ENCODE results near the gene PGLYRP2.
A peak's percentile ranks its signal among the peaks of the same experiment; 100 is the strongest.
"Not testable (repeated sequence)": the region's sequence is repeated elsewhere in the genome, so short reads cannot be mapped to it uniquely, and the experiment has no call there.

The PGLYRP2 gene, protein sequence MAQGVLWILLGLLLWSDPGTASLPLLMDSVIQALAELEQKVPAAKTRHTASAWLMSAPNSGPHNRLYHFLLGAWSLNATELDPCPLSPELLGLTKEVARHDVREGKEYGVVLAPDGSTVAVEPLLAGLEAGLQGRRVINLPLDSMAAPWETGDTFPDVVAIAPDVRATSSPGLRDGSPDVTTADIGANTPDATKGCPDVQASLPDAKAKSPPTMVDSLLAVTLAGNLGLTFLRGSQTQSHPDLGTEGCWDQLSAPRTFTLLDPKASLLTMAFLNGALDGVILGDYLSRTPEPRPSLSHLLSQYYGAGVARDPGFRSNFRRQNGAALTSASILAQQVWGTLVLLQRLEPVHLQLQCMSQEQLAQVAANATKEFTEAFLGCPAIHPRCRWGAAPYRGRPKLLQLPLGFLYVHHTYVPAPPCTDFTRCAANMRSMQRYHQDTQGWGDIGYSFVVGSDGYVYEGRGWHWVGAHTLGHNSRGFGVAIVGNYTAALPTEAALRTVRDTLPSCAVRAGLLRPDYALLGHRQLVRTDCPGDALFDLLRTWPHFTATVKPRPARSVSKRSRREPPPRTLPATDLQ

GRCh38 chr19:15479391-15480345 lies at the start of gene PGLYRP2:
Gene PGLYRP2 (minus strand): TSS chr19:15479501. CDS start chr19:15479371, 130 bp downstream.
- Histone ChIP-seq H3K9me3 (ENCODE audit: control insufficient read depth, insufficient read depth, low read length) (no peaks in the 10 kb centered on the region), H3K9ac (ENCODE audit: low read depth, low read length) (no peak within 1 kb of the TSS), H3K4me1 (ENCODE audit: insufficient read depth, low read length) (no peaks in the 10 kb centered on the region), H3K36me3 (ENCODE audit: insufficient read depth, low read length) (no peaks in the 10 kb centered on the region)

DNA sequence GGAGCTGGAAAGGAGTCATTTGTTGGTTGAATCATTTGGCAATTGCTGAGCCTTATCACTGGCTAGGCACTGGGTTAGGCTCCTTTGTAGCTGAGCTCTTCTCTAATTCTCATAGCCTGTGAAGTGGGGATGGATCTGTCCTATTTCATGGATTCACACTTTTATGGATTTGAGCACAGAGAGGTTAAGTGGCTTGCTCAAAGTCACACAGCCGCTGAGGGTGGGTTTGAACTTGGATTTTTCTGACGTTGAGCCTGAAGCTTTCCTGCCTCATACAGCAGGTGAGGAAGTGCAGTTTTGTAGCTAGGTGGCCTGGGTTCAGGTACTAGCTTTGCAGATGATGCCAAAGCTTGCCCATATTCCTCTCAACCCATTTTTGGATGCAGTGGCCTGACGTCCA lies 48.4 kb upstream of the PGLYRP2 start:
- H3K4me1 ChIP-seq (ENCODE audit: insufficient read depth, low read length), result no peaks in the 10 kb centered on the region
- no peaks in the 10 kb centered on the region for H3K9me3 ChIP-seq (ENCODE audit: control insufficient read depth, insufficient read depth, low read length)
- no peaks in the 10 kb centered on the region for H3K36me3 ChIP-seq (ENCODE audit: insufficient read depth, low read length)
- H3K9ac ChIP-seq (ENCODE audit: low read depth, low read length), result no peak overlapping the region

GRCh38 chr19:15526408-15526807 lies 47.1 kb upstream of the PGLYRP2 start:
- no peaks in the 10 kb centered on the region for H3K9me3 ChIP-seq (ENCODE audit: control insufficient read depth, insufficient read depth, low read length)
- no peaks in the 10 kb centered on the region for H3K4me1 ChIP-seq (ENCODE audit: insufficient read depth, low read length)
- no peak overlapping the region for H3K9ac ChIP-seq (ENCODE audit: low read depth, low read length)
- no peaks in the 10 kb centered on the region for H3K36me3 ChIP-seq (ENCODE audit: insufficient read depth, low read length)

GRCh38 chr19:15525291-15525690 lies 46.0 kb upstream of the PGLYRP2 start:
- no peaks in the 10 kb centered on the region for H3K36me3 ChIP-seq (ENCODE audit: insufficient read depth, low read length)
- H3K4me1 ChIP-seq (ENCODE audit: insufficient read depth, low read length), result no peaks in the 10 kb centered on the region
- no peak overlapping the region for H3K9ac ChIP-seq (ENCODE audit: low read depth, low read length)
- no peaks in the 10 kb centered on the region for H3K9me3 ChIP-seq (ENCODE audit: control insufficient read depth, insufficient read depth, low read length)

DNA sequence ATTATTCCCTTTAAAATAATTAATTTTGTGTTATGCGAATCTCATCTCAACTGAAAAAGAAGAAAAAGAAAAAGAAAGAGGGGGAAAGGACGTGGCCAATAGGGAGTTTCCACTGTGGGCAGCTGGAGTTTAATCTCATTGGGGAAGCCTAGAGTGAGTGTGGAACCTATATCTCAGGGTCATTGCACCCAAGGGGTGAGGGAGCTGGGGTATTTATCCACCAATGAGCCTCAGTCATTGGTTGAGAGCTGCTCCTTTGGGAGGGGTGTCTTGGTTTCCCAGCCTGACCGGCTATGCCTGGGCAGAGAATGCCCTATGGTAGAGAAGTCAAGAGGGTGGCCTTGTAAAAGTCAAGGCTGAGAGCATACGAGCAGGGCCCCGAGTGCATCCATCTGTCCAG lies 45.5 kb upstream of the PGLYRP2 start:
- H3K9me3 ChIP-seq (ENCODE audit: control insufficient read depth, insufficient read depth, low read length), result no peaks in the 10 kb centered on the region
- H3K36me3 ChIP-seq (ENCODE audit: insufficient read depth, low read length), result no peaks in the 10 kb centered on the region
- no peaks in the 10 kb centered on the region for H3K4me1 ChIP-seq (ENCODE audit: insufficient read depth, low read length)
- H3K9ac ChIP-seq (ENCODE audit: low read depth, low read length), result no peak overlapping the region

DNA sequence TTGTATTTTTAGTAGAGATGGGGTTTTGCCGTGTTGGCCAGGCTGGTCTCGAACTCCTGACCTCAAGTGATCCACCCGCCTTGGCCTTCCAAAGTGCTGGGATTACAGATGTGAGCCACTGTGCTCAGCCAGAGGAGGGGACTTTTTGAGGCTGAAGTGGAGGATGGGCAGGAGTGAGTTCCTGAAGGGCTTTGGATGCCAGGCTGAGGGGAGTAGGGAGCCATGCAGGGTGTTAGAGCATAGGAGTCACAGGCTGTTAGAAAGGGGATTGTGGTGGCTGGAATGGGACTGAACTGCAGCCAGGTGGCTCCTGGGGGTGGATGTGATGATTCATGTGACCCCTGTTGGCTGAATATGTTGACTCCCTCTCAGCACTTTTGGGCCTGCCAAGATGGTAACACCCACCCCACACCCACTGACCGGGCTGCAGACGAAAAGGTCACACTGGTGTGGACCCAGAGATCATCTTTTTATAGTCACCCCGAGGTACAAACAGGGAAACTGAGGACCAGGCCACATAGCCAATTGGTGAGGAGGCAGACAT lies 40.2 kb upstream of the PGLYRP2 start:
- H3K9me3 ChIP-seq (ENCODE audit: control insufficient read depth, insufficient read depth, low read length), result no peaks in the 10 kb centered on the region

GRCh38 chr19:15517778-15518177 lies 38.5 kb upstream of the PGLYRP2 start:
- Histone ChIP-seq H3K4me1 (ENCODE audit: insufficient read depth, low read length) (no peaks in the 10 kb centered on the region), H3K9ac (ENCODE audit: low read depth, low read length) (no peak overlapping the region), H3K9me3 (ENCODE audit: control insufficient read depth, insufficient read depth, low read length) (no peaks in the 10 kb centered on the region), H3K36me3 (ENCODE audit: insufficient read depth, low read length) (no peaks in the 10 kb centered on the region)

More for the DNA sequence above, 40.2 kb upstream of the PGLYRP2 start:
- Histone ChIP-seq H3K9ac (ENCODE audit: low read depth, low read length) (no peak overlapping the region), H3K4me1 (ENCODE audit: insufficient read depth, low read length) (no peaks in the 10 kb centered on the region), H3K36me3 (ENCODE audit: insufficient read depth, low read length) (no peaks in the 10 kb centered on the region)

- Histone ChIP-seq H3K36me3 (ENCODE audit: insufficient read depth, low read length) (no peaks in the 10 kb centered on the region), H3K9ac (ENCODE audit: low read depth, low read length) (no peak overlapping the region), H3K4me1 (ENCODE audit: insufficient read depth, low read length) (no peaks in the 10 kb centered on the region), H3K9me3 (ENCODE audit: control insufficient read depth, insufficient read depth, low read length) (no peaks in the 10 kb centered on the region)
Observed at GRCh38 chr19:15516363-15516762, 37.1 kb upstream of the PGLYRP2 start.

- not testable (repeated sequence) for H3K36me3 ChIP-seq (ENCODE audit: insufficient read depth, low read length); H3K9me3 ChIP-seq (ENCODE audit: control insufficient read depth, insufficient read depth, low read length); H3K9ac ChIP-seq (ENCODE audit: low read depth, low read length); H3K4me1 ChIP-seq (ENCODE audit: insufficient read depth, low read length)
Observed at GRCh38 chr19:15515227-15515625, 35.9 kb upstream of the PGLYRP2 start.

GRCh38 chr19:15511671-15512424 lies 32.5 kb upstream of the PGLYRP2 start:
- H3K4me1 ChIP-seq (ENCODE audit: insufficient read depth, low read length), result no peaks in the 10 kb centered on the region
- H3K9me3 ChIP-seq (ENCODE audit: control insufficient read depth, insufficient read depth, low read length), result no peaks in the 10 kb centered on the region
- no peak overlapping the region for H3K9ac ChIP-seq (ENCODE audit: low read depth, low read length)
- H3K36me3 ChIP-seq (ENCODE audit: insufficient read depth, low read length), result no peaks in the 10 kb centered on the region

DNA sequence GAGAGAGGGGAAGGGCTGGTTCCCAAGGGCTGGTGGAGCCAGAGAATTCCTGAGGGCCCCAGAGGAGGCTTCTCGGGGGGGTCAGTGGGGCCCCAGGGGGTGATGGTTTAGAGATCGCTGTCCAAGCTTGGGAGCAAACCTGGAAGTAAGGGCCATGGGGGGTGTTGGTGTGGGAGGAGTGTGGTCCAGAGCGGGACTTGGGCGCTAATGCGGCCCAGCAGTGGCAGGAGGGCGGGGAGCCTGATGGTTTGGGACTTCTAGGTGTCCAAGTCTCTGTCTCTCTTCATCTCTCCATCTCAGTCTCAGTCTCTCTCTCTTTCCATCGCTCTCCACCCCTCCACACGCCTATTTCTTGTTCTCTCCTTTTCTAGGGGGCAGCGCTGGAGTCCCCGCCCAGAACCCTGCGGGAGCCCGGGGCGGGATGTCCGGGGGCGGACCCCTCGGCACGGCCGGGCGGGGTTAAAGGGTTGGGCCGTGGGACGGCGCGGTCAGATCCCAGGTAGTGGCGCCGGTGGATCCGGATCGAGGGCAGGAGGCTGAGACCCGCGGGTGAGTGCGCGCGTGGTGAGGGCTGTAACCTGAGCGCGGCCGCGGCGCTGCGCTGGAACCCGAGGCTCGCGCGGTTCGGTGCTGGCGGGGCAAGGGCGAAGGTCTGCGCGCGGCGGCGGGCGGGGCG lies 28.9 kb upstream of the PGLYRP2 start, which contains the start of gene CYP4F22:
CYP4F22 (plus strand) TSS at position 491 of the 676 bp plus-strand sequence. CDS start 16,812 bp downstream, outside the sequence.
- Histone ChIP-seq H3K9me3 (ENCODE audit: control insufficient read depth, insufficient read depth, low read length) (no peaks in the 10 kb centered on the region), H3K36me3 (ENCODE audit: insufficient read depth, low read length) (no peaks in the 10 kb centered on the region)

GRCh38 chr19:15507068-15508034 lies 28.1 kb upstream of the PGLYRP2 start:
- no peaks in the 10 kb centered on the region for H3K9me3 ChIP-seq (ENCODE audit: control insufficient read depth, insufficient read depth, low read length)
- H3K9ac ChIP-seq (ENCODE audit: low read depth, low read length), result no peak overlapping the region; the same call in 1 of the 2 replicates
- no peaks in the 10 kb centered on the region for H3K4me1 ChIP-seq (ENCODE audit: insufficient read depth, low read length)
- H3K36me3 ChIP-seq (ENCODE audit: insufficient read depth, low read length), result no peaks in the 10 kb centered on the region

More for the DNA sequence above, 28.9 kb upstream of the PGLYRP2 start, which contains the start of gene CYP4F22:
- H3K4me1 ChIP-seq (ENCODE audit: insufficient read depth, low read length), result no peaks in the 10 kb centered on the region
- peak within 1 kb of the TSS; percentile 65; the same call in 1 of the 2 replicates for H3K9ac ChIP-seq (ENCODE audit: low read depth, low read length)
